ENCODE results near the gene SNX5.
A peak's percentile ranks its signal among the peaks of the same experiment; 100 is the strongest.
"Not testable (repeated sequence)": the region's sequence is repeated elsewhere in the genome, so short reads cannot be mapped to it uniquely, and the experiment has no call there.

Gene SNX5

DNA sequence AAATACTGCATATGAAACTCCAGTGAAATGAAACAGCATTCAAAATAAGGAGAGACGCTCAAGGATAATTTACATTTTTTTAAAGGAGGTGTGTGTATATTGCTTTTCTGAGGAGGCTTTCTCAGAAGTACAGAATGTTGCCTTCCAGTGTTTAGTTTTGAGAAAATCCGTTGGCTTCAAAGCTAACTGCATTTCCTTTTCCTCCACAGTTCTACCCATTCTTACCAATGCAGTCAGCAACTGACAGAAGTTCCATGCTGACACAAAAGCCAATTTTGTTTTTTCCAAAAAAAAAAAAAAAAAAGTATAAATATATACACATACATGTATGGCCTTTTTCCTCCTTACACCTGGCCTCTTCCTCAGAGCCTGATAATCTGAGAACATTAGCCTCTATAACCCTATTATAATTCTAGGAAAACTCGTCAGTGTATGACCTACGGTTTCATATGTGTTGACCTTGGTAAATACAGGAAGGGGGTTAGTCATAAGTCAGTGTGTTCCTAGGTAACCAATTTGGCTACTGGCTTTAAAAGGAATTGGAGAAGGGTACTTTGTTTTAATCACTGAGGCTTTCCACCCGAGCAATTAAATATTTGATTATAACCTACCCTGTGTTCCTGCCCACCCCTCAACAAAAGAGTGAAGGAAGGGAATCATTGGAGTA lies 24.4 kb upstream of the SNX5 start:
- DNase-seq = no peak

DNA sequence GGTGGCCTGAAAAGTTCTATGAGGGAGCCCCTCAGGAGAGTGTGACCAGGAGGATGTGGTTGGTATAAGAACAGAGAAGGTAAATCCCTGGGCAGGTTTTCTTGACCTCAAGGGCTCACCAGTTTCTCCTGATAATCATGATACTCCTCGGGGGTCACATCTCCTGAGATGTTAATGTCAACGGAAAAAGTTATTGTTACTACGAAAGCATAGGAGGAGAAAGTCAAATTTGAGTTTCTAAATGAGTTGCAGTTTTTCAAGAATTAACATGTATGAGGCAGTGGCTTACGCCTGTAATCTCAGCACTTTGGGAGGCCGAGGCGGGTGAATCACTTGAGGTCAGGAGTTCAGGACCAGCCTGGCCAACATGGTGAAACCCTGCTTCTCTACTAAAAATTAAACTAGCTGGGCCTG lies 23.6 kb upstream of the SNX5 start:
- DNase-seq = no peak

DNA sequence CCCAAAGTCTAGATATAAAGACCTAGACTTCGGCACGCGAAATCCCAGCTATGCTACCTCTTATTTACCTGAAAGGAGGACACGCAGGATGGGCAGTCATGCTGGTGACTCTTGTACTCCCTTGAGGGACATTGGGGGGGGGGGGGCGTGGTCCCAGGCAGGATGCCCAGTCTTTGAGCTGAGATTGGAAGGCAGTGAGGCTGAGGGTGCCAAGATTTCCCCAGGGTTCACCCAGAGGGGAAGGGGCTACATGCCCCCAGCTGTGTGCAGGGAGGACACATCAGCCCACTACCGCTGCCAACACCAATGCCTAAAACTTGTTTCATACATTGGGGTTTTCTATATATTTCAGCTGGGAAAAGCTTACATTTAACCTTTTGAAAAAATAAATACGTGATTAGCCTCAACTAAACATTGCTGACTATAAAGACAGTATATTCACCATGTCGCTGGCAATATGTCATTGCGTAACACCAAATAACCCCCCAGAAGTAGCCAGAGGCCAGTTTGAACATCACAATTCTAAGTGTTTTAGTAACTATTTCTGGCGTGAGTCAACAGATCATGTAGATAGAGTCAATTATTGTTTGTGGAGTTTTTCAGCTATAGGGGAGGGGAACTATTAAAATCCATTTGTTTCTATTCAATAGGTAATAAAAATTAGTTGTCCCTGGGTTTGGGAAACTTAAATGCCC lies 21.8 kb upstream of the SNX5 start:
- DNase-seq = no peak

DNA sequence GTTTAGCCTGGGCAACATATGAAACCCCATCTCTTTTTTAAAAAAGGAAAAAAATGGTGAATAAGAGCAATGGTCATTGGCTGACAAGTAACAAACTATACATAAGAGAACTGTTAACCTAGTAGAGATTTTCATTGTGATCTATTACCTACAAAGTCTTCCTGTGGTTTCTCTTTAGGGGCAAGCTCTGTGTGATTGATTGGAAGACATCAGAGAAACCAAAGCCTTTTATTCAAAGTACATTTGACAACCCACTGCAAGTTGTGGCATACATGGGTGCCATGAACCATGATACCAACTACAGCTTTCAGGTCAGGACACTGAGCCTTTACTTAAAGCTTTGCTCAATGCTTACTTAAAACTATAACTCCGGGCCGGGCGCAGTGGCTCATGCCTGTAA lies 19.4 kb upstream of the SNX5 start:
- DNase-seq = no peak

DNA sequence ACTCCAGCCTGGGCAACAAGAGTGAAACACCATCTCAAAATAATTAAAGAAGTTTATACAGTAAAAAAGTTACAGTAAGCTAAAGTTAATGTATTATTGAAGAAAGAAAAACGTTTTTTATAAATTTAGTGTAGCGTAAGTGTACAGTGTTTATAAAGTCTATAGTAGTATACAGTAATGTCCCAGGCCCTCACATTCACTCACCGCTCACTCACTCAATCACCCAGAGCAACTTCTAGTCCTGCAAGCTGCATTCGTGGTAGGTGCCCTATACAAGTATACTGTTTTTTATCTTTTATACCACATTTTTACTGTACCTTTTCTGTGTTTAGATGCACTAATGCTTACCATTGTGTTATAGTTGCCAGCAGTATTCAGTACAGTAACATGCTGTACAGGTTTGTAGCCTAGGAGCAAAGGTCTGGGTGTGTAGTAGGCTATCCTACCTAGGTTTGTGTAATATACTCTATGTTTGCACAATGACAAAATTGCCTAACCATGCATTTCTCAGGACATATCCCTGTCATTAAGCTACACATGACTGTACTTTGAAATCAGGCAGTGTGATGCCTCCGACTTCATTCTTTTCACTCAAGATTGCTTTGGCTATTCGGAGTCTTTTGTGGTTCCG lies 16.9 kb upstream of the SNX5 start:
- no peak for DNase-seq

DNA sequence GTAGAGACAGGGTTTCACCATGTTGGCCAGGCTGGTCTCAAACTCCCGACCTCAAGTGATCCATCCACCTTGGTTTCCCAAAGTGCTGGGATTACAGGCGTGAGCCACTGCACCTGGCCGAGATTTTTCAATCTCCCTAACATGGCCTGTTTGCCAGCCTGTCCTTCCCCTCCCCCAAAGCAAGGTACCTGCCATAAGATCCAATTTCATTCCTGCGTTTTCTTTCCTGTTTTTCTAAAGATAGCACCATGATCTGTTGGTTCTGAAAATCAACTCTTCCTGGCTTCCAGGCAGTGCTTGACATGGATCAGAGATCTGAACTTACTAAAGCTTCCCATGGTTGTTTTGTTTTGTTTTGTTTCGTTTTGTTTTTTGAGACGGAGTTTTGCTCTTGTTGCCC lies 7.7 kb upstream of the SNX5 start:
- no peak for DNase-seq

DNA sequence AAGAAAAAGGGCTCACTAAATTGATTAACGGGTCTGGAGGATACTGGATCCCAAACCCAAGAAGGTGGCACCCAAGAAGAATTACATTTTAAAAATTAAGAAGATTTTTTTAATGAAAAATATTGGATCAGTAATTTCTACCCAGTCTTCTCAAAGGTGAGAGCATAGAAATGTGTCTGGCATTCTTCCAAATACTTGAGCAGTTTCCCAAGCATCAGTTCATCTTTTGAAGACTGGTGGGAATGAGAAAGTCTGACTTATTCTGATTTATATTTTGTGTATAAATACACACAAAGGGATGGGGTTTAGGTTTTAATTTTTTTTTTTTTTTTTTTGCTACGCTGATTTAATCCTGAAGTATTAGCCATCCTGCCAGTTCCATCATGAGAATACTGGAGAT lies 3.5 kb upstream of the SNX5 start:
- peak in 1 of 2 experiments; percentile 41 for DNase-seq

DNA sequence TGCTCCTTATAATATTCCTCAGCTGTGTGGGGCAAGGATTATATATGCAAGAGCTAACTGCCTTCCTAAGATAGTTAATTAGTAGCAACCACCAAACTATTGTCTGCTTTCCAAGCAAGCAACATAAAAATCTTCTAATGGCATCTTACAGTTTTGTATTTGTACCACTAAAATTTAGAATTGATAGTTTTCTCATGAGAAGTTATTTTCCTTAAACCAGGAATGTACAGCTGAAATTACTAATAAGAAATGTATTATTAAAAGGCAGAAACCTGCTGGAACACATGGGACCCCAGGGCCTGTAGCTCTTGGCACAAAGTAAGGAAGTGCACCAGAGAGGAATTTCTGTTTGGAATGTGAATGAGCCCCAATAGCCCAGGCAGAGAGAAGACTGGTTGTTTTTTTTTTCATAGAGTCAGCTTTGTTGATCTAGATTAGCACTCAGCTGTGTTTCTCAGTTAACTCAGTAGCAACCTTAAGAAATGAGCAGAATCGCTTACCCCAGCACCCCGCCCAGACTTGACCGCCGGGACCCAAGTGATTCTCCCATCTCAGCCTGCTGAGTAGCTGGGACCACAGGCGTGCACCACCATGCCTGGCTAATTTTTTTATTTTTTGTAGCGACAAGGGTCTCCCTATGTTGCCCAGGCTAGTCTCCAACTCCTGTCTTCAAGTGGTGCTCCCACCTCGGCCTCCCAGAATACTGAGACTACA lies 2.9 kb upstream of the SNX5 start:
- peak in 1 of 2 experiments; percentile 34 for DNase-seq

DNA sequence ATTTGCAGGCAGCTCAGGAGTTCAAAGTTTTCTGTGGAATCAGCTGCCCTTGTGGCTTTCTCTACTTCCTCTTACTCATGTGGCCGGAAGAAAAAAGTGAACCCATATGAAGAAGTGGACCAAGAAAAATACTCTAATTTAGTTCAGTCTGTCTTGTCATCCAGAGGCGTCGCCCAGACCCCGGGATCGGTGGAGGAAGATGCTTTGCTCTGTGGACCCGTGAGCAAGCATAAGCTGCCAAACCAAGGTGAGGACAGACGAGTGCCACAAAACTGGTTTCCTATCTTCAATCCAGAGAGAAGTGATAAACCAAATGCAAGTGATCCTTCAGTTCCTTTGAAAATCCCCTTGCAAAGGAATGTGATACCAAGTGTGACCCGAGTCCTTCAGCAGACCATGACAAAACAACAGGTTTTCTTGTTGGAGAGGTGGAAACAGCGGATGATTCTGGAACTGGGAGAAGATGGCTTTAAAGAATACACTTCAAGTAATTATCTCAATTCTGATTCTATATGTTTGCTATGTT lies 1.4 kb upstream of the SNX5 start:
- peak; percentile 14 to 40 for DNase-seq

DNA sequence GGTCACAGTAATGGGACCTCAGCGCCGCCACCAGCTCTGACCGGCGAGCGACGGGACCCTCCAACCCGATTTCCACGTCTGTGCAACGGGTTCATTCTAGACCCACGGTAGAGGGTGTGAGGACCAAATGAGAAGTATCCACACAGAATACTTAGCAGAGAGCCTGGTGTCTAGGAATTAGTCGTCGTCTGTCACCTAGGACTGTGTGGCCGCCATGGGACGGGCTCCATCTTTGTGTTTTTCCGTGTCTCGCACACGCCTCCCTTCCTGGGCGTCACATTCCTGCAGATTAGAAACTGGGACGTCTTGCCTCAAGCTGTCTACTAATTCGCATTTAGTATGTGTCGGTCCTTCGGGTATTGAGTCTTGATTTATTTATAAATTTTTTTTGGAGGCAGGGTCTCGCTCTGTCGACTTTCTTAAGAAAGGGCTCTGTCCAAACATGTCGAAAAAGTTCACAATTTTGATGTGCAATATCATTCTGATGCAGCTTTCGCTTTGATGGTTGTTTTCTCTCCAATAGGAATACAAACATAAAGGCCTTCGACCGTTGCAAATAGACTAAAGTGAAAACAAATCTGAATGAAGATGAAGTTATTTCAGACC lies 787 bp upstream of the SNX5 start:
- peak; percentile 51 to 63 for DNase-seq

DNA sequence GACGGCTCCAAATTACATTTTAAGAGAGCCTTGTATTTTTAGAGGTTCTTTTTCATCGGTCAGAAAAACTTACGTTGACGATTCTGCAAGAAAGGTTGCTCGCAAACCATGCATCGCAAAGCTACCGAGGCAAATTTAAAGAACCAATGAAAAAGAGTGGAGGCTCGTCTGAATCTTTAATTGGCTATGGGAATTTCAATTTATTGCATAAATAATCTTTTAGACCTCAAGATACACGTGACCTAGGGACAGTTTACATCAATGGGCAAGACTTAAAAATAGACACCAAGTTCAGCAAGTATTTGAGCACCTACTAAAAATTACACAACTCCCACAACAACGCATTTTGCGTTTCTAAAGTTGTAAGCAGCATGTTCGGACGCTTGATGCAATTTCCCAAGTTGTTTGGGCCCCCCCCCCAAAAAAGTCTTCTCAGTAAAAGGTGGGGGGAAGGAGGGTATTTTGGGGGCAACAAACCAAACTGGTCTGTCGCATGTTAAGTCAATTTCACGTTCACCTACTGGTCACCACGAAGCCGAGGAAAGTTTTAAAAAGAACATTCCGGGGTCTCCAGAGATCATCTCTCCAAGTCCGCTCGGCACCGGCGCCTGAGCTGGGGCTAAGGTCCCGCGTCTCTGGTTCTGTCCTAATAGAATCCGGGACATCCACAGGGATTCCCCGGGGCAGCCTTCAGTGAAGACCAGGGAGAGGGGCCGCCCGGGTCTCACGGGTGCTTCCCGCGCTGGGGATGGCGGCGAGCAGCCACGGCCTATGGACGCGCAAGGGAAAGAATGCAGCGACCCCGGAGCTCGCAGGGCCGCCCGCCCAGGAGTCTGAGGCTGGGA lies 851 bp downstream of the SNX5 start:
- DNase-seq = peak in 1 of 2 experiments; percentile 55

DNA sequence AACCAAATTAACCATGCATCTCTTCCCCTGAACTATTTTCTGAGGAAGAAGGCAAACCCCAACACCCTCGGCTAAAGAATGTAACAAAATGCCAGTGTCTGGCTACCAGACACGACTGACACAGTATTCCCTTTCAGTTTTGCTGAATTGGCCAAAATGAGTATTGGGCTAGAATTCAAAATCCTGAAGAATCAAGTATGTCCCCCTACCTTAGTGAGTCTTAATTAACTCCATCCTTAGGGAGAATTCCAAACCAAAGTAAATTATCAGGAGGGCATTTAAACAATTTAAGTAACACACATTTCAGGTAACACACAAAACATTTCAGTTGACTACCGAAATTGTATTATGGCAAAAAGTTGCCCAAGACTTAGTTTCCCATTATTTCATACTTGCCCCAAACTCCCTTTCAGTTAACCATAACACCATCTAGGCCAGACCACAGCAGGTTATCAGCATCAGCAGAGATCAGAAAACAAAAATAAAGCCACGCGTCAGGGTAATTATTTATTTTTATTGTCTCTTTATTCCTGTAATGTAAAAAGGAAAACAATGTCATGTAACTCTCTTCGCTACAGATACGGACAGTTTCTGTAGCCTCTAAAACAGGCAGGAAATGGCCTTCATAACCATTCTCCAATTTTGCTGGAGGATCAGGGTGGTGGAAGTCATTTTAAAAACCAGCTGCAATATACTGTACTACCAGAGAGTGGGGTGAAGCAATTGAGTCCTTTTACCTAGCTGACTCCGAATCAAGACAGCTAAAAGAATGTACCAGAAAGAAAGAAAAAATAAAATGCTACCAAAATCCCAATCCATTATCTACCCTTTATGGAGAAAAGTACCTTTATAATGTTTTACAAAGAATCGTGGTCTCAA lies 1.9 kb downstream of the SNX5 start:
- DNase-seq = peak in 1 of 2 experiments; percentile 52

DNA sequence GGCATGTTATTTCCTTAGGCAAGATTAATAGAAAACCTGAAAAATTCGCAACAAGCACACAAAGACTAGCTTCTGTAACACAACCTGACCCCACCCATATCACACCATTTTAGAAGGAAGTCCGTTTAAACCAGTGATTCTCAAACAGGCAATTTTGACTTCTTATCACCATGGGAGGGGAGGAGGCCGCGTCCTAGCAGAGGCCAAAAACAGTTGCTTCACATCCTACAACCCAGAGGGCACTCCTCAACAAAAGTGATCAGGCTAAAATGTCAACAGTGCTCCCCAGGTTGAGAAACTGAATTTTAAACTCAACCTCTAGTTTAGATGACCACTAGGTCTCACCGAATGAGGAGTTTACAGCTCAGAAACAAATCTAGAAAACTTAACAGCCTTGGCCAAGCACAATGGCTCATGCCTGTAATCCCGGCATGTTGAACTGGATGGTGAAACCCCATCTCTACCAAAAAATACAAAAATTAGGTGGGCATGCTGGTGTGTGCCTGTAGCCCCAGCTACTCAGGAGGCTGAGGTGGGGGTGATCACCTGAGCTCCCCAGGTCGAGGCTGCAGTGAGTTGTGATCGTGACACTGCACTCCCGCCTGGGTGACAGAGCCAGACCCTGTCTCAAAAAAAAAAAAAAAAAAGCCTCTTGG lies 3.4 kb downstream of the SNX5 start:
- DNase-seq = no peak

DNA sequence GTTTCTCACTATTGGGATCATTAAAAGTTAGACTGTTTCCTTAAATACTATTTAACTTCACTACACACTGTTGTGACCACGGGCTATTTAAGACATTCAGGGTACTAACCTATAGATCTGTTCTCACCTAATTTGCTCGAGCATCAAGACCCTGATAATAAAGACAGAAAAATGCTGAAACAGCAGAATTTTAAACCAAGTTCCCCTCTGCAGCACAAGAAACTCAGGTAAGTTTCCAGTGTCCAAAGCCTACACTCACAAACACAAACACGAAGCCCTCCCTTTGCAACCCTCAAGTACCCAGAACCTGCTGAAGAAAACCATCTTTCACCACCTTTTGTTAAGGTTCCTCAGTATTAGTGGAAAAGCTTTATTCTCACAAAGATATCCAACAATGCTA lies 4.0 kb downstream of the SNX5 start:
- no peak for DNase-seq

DNA sequence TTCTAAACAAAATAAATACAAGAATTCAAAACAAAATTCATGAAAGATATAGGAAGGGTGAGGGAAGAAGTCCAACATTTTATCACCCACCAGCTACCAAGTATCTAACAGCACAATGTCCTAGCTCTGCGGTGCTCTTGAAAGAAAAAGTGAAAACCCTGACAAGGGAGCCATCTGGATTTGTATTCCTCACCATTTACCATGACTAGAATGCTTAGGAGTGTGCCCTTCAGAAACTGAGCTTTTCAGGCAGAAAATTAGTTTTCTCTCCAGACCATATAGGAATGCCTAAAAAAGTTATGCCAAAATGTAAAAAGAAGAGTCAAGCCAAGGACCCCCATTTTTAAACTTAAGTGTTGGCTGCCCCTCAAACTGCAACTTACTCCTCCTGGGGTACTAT lies 4.5 kb downstream of the SNX5 start:
- DNase-seq = no peak

DNA sequence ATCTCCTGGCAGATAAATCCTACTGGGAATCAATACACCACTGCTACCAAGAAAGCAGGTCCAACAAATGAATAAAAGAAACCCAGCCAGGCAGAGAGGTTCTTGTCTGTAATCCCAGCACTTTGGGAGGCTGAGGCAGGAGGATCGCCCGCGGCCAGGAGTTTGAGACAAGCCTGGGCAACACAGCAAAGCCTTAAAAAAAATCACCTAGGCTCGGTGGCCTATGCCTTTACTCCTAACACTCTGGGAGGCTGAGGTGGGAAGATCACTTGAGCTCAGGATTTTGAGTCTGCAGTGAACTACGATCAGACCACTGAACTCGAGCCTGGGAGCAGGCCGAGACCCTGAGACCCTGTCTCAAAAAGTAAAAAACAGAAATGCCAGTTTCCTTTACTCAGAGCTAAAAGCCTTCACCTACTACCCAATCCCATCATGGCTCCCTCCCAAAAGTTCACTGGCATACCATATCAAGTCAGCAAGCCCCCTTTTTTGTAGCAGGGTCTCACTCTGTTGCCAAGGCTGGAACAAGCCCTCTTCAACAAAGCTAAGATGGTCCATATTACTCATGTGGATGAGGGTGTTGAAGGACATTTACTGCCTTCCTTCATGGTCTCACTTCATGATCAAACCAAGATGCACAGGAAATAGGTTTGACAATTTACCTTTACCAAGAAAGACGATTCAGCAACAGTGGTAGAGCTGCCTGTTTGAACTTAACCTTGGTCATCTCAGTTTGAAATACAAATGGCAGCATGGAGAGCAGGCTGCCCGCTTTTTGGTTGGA lies 5.3 kb downstream of the SNX5 start:
- no peak for DNase-seq

DNA sequence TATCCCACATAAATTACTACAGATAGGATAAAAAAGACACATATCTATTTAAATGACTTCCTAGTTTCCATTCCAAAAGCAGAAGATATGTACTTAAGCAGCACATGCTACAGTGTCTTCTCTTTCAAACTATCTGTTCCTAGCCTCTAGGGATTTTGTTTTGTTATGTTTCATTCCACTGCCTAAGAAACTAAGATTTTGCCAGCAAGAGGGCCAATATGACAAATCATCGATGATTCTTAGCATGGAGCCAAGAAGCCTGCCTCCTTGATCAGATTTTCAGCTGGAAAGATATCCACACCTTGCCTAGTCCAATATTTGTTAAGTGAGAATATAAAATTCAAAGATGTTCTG lies 7.0 kb downstream of the SNX5 start:
- no peak for DNase-seq

DNA sequence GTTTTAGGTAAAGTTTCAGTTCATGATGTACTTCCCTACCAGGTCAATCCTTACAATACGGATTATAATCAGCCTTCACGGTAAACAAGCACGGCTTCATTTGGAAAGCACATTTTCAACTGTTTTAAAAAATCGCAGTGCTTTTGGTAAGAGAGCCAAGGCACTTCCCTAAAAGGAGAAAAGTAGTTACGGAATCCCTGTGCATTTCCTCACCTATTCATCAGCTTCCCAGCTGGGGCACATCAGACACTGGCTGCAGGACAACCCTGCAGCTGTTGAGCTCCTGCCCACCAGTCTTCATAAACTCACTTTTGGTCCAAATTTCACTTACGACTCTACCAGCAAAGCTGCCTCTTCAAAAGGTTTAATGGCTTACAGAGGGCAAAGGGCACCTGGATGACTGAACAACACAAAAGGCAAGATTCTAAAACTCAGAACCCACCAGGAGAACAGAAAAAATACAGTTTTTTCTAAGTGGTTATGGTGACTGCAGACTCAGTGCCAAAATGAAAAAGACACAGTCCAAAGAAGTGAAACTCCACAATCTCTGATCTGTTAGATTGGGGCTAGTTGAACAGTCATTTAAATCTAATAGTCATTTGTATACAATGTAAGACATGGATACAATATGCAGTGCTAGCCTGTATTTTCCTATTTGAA lies 7.5 kb downstream of the SNX5 start:
- DNase-seq = no peak

DNA sequence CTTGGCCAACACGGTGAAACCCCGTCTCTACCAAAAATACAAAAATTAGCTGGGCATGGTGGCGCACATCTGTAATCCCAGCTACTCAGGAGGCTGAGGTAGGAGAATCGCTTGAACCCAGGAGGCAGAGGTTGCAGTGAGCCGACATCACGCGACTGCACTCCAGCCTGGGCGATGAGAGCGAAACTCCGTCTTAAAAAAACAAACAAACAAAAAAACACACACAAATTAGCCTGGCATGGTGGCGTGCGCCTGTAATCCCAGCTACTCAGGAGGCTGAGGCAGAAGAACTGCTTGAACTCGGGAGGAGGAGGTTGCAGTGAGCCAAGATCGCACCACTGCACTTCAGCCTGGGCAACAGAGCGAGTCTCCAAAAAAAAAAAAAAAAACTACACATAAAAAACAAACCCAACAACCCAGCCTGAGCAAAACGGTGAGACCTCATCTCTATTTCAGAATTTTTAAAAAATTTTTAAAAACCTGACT lies 8.2 kb downstream of the SNX5 start:
- not testable (repeated sequence) for DNase-seq
